HEK293T (cell line): ENCODE measurements around the gene PHKA1.
"Not testable (repeated sequence)": the region's sequence is repeated elsewhere in the genome, so short reads cannot be mapped to it uniquely, and the experiment has no call there.

Source experiments
- CTCF ChIA-PET: fragments of 350-600 bp; formaldehyde crosslinking; extraction: SDS; loops from one replicate; lab custom pipeline; 2021; ENCODE audit warnings: antibody characterized with exemption, inconsistent platforms; lab: Yijun Ruan, JAX
- POLR2A ChIA-PET: fragments of 350-600 bp; formaldehyde crosslinking; extraction: SDS; loops from one replicate; lab custom pipeline; 2020; ENCODE audit warnings: antibody characterized with exemption, inconsistent platforms; lab: Yijun Ruan, JAX
- DNase-seq: peaks from one replicate; pipeline ENCODE4 v3.0.0; 2012; ENCODE audit warnings: mixed read lengths; ENCODE audit errors: extremely low spot score
- ARNT ChIP-seq: fragments of 450-650 bp; IDR thresholded peaks from 2 replicates; pipeline ENCODE4 v1.6.1; 2017; ENCODE audit warnings: mild to moderate bottlenecking
- BHLHE40 ChIP-seq: fragments of 450-650 bp; IDR thresholded peaks from 2 replicates; pipeline ENCODE4 v1.6.1; 2016; ENCODE audit warnings: mild to moderate bottlenecking, moderate library complexity, borderline replicate concordance
- CTBP1 ChIP-seq: fragments of 450-650 bp; IDR thresholded peaks from 2 replicates; pipeline ENCODE4 v1.6.1; 2016; ENCODE audit warnings: borderline replicate concordance
- ELF4 ChIP-seq: fragments of 450-650 bp; IDR thresholded peaks from 2 replicates; pipeline ENCODE4 v1.6.1; 2017; ENCODE audit warnings: antibody characterized with exemption
- FOXA1 ChIP-seq: fragments of 450-650 bp; IDR thresholded peaks from 2 replicates; pipeline ENCODE4 v1.6.1; 2016; ENCODE audit warnings: mild to moderate bottlenecking
- FOXK2 ChIP-seq: fragments of 450-650 bp; IDR thresholded peaks from 2 replicates; pipeline ENCODE4 v1.6.1; 2016; ENCODE audit warnings: mild to moderate bottlenecking
- FOXM1 ChIP-seq: fragments of 450-650 bp; IDR thresholded peaks from 2 replicates; pipeline ENCODE4 v1.6.1; 2017; ENCODE audit warnings: mild to moderate bottlenecking, borderline replicate concordance
- HDGF ChIP-seq: fragments of 450-650 bp; IDR thresholded peaks from 2 replicates; pipeline ENCODE4 v1.6.1; 2017; ENCODE audit warnings: antibody characterized with exemption, borderline replicate concordance
- L3MBTL2 ChIP-seq: fragments of 450-650 bp; conservative IDR thresholded peaks from 2 replicates; pipeline ENCODE4 v1.6.1; 2016; ENCODE audit warnings: mild to moderate bottlenecking
- LEF1 ChIP-seq: fragments of 450-650 bp; IDR thresholded peaks from 2 replicates; pipeline ENCODE4 v1.6.1; 2017; ENCODE audit warnings: mild to moderate bottlenecking, borderline replicate concordance
- NFRKB ChIP-seq: fragments of 450-650 bp; IDR thresholded peaks from 2 replicates; pipeline ENCODE4 v1.6.1; 2016; ENCODE audit warnings: mild to moderate bottlenecking, moderate library complexity
- PKNOX1 ChIP-seq: fragments of 450-650 bp; IDR thresholded peaks from 2 replicates; pipeline ENCODE4 v1.6.1; 2016
- SP1 ChIP-seq: fragments of 450-650 bp; IDR thresholded peaks from 2 replicates; pipeline ENCODE4 v1.6.1; 2017
- SUZ12 ChIP-seq: fragments of 450-650 bp; IDR thresholded peaks from 2 replicates; pipeline ENCODE4 v1.6.1; 2016; ENCODE audit warnings: mild to moderate bottlenecking
- TARDBP ChIP-seq: fragments of 450-650 bp; IDR thresholded peaks from 2 replicates; pipeline ENCODE4 v1.6.1; 2016
- ZNF384 ChIP-seq: fragments of 450-650 bp; IDR thresholded peaks from 2 replicates; pipeline ENCODE4 v1.6.1; 2016

Gene PHKA1

GRCh38 chrX:72693477-72693876 lies 20.6 kb downstream of the PHKA1 start:
- DNase-seq: no peak
- CTCF ChIA-PET: no interaction called here
- TF ChIP-seq SUZ12 (no peak), SP1 (no peak)

DNA sequence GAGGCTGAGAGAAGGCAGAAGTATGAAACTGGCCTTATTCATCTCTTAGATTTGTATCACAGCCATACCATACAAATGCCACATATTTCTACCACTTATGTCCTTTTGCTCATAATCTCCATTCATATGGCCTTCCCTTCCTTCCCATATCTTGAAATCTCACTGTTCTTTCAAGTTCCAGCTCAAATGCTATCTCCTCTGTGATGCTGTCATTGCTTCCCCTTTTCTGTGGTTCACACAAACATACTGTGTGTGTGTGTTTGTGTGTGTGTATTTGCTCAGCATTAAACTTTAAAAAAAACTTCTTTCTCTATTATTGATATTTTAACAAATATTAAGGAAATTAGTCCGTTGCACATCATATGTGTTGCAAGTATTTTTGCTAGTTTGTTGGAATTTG lies 26.7 kb downstream of the PHKA1 start:
- ChIA-PET CTCF (no interaction called here), POLR2A (no interaction called here)
- TF ChIP-seq TARDBP: no peak
- no peak for TF ChIP-seq ELF4
- TF ChIP-seq FOXA1: no peak
- no peak for TF ChIP-seq SP1
- TF ChIP-seq SUZ12: no peak
- no peak for TF ChIP-seq L3MBTL2
- DNase-seq: no peak

More at GRCh38 chrX:72693477-72693876, 20.6 kb downstream of the PHKA1 start:
- POLR2A ChIA-PET: no interaction called here

GRCh38 chrX:72685810-72686456 lies 28.2 kb downstream of the PHKA1 start:
- DNase-seq: no peak
- ChIA-PET CTCF (no interaction called here), POLR2A (no interaction called here)
- TF ChIP-seq CTBP1 (no peak), NFRKB (no peak), FOXK2 (no peak), ELF4 (no peak), FOXM1 (no peak), PKNOX1 (no peak), ARNT (no peak)

DNA sequence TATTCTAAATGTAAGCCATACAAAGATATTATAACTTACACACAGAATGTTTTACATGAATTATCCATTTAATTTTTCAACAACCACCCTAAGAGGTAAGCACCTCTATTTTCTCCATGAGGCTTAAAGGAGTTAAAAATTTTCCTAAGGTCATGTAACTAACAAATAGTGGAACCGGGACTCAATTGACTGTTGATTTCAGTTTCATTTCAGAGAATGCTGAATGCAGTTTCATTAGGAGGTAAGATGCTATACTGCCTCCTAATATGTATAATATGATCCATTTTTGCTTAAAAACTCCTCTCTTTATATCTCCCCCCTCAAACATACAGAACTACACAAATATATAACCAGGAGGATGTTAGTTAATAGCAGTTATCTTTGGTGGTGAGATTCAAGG lies 29.1 kb downstream of the PHKA1 start:
- ChIA-PET CTCF (no interaction called here), POLR2A (no interaction called here)
- TF ChIP-seq FOXK2: no peak
- no peak for TF ChIP-seq CTBP1
- TF ChIP-seq L3MBTL2: no peak
- no peak for TF ChIP-seq TARDBP
- no peak for DNase-seq

GRCh38 chrX:72683631-72684030 lies 30.5 kb downstream of the PHKA1 start:
- CTCF ChIA-PET: no interaction called here
- POLR2A ChIA-PET: no interaction called here
- TF ChIP-seq ARNT (no peak), L3MBTL2 (no peak), LEF1 (no peak), ZNF384 (no peak), SP1 (no peak), PKNOX1 (no peak), FOXM1 (no peak), ELF4 (no peak), NFRKB (no peak), BHLHE40 (no peak), FOXK2 (no peak), SUZ12 (no peak), FOXA1 (no peak), TARDBP (no peak), CTBP1 (no peak), HDGF (no peak)
- DNase-seq: no peak

GRCh38 chrX:72676465-72676864 lies 37.6 kb downstream of the PHKA1 start:
- POLR2A ChIA-PET: no interaction called here
- DNase-seq: no peak

GRCh38 chrX:72673951-72674350 lies 40.2 kb downstream of the PHKA1 start:
- POLR2A ChIA-PET, DNase-seq, CTCF ChIA-PET: not testable (repeated sequence)

More at GRCh38 chrX:72676465-72676864, 37.6 kb downstream of the PHKA1 start:
- TF ChIP-seq CTBP1 (no peak), HDGF (no peak), ZNF384 (no peak), FOXA1 (no peak), SP1 (no peak)
- CTCF ChIA-PET: no interaction called here

DNA sequence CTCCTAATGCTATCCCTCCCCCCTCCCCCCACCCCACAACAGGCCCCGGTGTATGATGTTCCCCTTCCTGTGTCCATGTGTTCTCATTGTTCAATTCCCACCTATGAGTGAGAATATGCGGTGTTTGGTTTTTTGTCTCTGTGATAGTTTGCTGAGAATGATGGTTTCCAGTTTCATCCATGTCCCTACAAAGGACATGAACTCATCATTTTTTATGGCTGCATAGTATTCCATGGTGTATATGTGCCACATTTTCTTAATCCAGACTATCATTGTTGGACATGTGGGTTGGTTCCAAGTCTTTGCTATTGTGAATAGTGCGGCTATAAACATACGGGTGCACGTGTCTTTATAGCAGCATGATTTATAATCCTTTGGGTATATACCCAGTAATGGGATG lies 44.6 kb downstream of the PHKA1 start:
- CTCF ChIA-PET, POLR2A ChIA-PET, DNase-seq: not testable (repeated sequence)

DNA sequence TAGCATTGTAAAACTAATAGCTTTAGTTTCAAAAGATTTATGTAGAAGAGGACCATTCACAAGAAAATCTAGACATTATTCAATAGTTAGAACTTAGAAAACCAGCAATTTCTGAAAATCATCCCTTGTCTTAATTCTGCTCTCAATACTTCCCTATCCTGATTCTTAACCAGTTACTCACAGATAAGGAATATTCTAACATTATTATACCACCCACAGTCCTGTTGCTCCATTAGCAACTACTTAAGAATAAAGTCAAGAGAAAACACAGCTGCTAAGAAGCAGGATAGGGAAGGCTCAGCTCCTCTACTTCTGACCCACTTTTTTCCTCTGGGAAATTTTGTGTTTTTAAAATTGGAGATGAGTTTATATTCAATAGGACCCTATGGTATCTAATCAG lies 47.7 kb downstream of the PHKA1 start:
- TF ChIP-seq NFRKB (no peak), SP1 (no peak), FOXK2 (no peak), FOXA1 (no peak), ELF4 (no peak)
- ChIA-PET CTCF (no interaction called here), POLR2A (no interaction called here)
- DNase-seq: no peak
